Stimulated activated CD4-positive, alpha-beta T cell treated with anti-CD3 and anti-CD28 coated beads, Interleukin-2, amount 100 ng/mL, for 24 hours (primary cell): Measurements from ENCODE around the gene ZFAND3.
"Not testable (repeated sequence)": the region's sequence is repeated elsewhere in the genome, so short reads cannot be mapped to it uniquely, and the experiment has no call there.

Experiments used
- DNase-seq, 2 donors: peaks; one replicate each; pipeline ENCODE4 v3.0.0-alpha.2; 2020

The ZFAND3 gene

GRCh38 chr6:37866590-37867507, 47.3 kb downstream of the ZFAND3 start:
- DNase-seq = no peak

DNA sequence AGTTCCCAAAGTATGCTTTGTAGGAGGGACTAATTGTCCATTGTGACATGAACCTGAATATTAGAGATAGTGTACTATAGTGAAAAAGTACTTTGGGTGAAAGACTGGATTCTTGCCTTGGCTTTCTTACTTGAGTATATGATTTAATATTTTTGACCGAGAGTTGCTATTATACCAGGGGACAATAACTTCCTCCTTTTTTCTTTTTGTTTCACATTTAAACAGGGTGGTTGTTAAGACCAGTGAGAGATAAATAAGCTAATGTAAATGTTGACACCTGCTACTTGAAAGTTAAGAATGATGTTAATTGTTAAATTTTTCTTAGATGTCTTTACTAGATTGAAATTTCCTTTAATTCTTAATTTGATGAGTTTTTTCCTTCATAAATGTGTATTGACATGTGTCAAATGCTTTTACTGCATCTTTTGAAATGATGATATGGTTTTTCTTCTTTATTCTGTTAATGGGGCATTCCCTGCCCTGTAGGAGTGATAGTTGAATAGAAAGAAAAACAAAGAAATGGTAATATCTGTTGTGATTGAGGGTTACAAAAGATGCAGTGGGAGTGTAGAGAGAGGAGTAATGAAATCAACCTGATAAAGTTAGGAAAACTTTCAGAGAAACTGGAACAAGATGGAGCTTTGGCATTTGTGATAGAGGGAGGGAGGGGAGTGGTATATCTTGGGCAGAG, 48.4 kb downstream of the ZFAND3 start:
- DNase-seq = no peak

- DNase-seq = peak; percentile 14 to 32
Measured at GRCh38 chr6:37868447-37868825, 48.9 kb downstream of the ZFAND3 start.

- DNase-seq = no peak
Measured at GRCh38 chr6:37871616-37872372, 52.3 kb downstream of the ZFAND3 start.

- no peak for DNase-seq
Measured at GRCh38 chr6:37872373-37872745, 52.8 kb downstream of the ZFAND3 start.

- DNase-seq = no peak
Measured at GRCh38 chr6:37874726-37875125, 55.2 kb downstream of the ZFAND3 start.

DNA sequence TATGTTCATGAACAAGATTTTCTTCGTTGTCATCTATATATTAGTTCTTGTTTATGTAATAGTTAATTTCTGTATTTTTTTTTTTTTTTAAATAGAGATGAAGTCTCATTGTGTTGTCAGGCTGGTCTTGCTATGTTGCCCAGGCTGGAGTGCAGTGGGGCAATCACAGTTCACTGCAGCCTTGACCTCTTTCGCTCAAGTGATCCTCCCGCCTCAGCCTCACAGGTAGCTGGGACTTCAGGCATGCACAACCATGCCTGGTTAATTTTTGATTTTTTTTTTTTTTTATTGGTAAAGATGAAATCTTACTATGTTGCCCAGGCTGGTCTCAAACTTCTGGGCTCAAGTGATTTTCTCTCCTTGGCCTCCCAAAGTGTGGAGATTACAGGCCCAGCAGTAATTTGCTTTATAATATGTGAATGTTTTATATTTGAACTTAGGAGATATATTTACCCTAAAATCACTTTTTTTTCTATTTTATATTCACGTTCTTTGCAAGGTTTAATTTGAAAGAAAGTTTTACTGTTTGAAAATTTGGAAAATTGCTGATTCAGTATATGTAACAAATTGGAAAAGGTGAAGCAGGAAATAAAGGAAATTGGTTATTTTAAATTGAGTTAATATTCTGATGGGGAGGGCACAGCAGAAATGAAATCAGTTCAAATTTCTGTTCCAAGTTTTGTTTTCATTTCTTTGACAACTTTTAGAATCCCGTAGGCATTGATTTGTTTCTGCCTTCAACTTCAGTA, 56.2 kb downstream of the ZFAND3 start:
- no peak for DNase-seq

DNA sequence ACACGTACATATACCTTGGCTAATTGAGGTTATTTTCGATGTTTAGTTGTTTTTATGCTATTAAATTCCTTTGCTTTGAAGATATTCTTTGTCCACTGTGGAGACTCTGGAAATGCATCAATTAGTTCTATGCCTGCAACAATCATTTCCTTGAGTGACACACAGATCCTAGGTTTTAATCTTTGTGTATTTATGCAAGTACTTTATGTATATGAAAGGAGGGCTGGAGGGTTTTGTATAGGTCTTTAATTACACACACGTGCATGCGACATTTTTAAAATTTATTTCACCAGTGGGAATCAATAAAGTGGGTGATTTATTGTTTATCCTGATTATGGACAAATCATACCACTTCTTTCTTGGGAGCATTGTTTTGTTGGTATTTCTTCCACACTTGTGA, 57.3 kb downstream of the ZFAND3 start:
- no peak for DNase-seq

- DNase-seq = no peak
Measured at GRCh38 chr6:37877373-37878149, 58.0 kb downstream of the ZFAND3 start.

GRCh38 chr6:37878150-37878710, 58.7 kb downstream of the ZFAND3 start:
- no peak for DNase-seq

DNA sequence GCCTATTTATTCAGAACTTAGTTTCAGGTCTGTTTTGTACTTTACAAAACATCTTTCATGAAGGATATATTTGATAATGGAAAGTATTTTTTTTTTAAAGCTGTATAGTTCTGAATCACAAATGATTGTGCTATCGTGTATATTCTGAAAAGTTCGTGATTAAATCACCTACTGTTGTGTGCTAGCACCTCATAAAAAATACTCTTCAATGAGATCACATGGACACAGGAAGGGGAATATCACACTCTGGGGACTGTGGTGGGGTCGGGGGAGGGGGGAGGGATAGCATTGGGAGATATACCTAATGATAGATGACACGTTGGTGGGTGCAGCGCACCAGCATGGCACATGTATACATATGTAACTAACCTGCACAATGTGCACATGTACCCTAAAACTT, 61.1 kb downstream of the ZFAND3 start:
- DNase-seq = not testable (repeated sequence)

- no peak for DNase-seq
Measured at GRCh38 chr6:37882292-37882691, 62.8 kb downstream of the ZFAND3 start.

DNA sequence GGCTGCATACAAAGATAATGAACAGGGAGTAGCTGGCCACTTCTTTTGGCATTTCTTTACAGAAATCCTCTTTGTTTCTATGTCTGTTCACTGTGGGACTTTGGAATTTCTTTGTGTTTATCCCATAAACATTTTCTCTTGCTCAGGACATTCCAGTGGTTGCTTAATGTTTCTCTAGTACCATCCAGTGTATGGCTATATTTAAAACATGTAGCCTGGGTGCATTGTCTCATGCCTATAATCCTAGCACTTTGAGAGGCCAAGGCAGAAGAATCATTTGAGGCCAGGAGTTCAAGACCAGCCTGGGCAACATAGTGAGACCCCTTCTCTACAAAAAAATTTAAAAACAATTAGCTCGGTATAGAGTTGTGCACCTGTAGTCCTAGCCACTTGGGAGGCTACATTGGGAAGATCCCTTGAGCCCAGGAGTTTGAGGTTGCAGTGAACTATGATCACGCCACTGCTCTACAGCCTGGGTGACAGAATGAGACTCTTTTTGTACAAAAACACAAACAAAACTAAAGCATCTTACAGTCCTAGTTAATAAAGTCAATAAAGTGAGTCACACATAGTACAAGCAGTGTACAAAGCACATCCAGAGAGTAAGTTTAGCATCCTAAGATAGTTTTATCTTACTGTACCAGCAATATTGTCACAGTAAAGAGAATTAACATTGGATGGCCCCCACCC, 63.3 kb downstream of the ZFAND3 start:
- no peak for DNase-seq

- DNase-seq = no peak
Measured at GRCh38 chr6:37884548-37884947, 65.0 kb downstream of the ZFAND3 start.

GRCh38 chr6:37889051-37889450, 69.5 kb downstream of the ZFAND3 start:
- DNase-seq = no peak

- no peak for DNase-seq
Measured at GRCh38 chr6:37889486-37889885, 70.0 kb downstream of the ZFAND3 start.

DNA sequence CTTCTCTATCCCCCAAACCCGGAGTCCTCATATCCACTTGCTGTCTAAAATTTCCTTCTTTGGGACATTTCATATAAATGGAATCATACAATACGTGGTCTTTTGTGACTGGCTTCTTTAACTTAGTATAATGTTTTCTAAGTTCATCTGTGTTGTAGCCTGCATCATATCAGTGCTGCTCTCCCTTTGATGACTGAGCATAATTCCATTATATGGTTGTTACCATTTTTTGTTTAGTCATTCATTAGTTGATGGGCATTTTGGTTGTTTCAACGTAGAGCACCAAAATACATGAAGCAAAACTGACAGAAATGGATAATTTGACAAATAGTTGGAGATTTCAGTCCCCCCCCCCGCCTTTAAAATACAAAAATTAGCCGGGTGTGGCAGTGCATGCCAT, 71.5 kb downstream of the ZFAND3 start:
- no peak for DNase-seq

DNA sequence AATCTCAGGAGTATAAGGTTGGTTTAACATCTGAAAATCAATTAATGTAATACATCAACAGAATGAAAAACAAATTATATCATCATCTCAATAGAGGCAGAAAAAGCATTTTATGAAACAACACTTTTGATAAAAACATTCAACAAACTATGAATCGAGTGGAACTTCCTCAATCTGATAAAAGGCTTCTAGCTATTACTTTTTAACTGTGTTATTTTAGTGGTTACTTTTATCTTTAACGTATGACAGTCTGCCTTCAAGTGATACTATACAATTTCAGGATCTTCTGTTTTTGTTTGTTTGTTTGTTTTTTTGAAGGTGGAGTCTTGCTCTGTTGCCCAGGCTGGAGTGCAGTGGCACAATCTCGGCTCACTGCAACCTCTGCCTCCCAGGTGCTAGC, 73.7 kb downstream of the ZFAND3 start:
- no peak for DNase-seq

DNA sequence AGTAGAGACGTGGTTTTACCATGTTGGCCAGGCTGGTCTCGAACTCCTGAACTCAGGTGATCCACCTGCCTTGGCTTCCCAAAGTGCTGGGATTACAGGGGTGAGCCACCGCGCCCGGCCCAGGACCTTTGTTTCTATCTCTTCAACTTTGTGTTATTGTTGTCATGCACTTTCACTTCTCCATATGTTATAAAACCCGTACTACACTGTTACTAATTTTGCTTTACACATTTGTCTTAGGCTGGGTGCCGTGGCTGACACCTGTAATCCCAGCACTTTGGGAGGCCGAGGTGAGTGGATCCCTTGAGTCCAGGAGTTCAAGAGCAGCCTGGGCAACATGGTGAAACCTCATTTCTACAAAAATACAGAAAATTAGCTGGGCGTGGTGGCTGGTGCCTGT, 74.2 kb downstream of the ZFAND3 start:
- DNase-seq = not testable (repeated sequence)

DNA sequence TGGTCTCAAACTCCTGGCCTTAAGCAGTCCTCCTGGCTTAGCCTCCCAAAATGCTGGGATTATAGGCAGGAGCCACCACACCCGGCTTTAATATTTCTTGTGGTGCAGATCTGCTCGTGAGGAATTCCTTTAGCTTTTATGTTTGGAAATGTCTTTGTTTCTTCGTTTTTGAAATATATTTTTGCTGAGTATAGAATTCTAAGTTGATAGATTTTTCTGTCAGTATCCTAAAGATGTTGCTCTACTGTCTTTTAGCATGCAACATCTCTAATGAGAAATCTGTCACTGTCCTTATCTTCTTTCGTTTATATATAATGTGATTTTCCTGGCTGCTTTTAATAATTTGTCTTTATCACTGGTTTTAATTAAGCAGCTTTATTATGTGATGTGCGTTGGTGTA, 75.1 kb downstream of the ZFAND3 start:
- DNase-seq = no peak

- DNase-seq = no peak
Measured at GRCh38 chr6:37897321-37897720, 77.8 kb downstream of the ZFAND3 start.
